HUDEP-2 (cell line): ENCODE results near the gene ZNF331.

ENCODE experiments used
- DNase-seq, 76 experiments: peaks; one replicate each; lab custom pipeline; 2025; ENCODE audit not compliant: unreplicated experiment in 76 of 76; lab: John Stamatoyannopoulos, UW

ZNF331 gene

DNA sequence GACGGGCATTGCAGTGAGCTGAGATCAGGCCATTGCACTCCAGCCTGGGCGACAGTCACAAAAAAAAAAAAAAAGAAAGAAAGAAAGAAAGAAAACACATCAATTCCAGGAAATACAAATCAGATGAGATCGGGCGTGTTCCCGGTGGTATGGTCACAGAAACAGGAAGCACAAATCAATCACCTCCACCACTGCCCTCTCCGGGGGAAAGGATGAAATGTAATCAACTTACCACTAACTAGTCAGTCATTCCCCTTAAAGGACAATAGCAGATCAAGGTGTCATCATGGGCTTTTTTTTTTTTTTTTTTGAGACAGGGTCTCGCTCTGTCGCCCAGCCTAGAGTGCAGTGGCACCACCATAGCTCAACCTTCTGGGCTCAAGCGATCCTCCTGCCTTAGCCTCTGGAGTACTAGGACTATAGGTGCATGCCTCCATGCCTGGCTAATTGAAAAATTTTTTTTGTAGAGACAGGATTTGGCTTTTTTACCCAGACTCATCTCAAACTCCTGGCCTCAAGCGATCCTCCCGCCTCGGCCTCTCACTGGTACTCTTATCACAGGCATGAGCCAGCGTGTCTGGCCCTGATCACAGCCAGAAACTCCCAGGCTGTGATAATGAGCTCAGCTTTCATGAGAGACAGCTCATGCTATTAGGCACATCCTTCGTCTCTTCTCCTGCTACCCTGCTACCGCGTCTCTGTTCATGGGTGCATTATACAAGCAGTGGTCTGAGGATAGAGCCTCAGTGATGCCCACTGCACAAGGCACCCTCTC, 87.0 kb downstream of the ZNF331 start:
- no peak for DNase-seq

DNA sequence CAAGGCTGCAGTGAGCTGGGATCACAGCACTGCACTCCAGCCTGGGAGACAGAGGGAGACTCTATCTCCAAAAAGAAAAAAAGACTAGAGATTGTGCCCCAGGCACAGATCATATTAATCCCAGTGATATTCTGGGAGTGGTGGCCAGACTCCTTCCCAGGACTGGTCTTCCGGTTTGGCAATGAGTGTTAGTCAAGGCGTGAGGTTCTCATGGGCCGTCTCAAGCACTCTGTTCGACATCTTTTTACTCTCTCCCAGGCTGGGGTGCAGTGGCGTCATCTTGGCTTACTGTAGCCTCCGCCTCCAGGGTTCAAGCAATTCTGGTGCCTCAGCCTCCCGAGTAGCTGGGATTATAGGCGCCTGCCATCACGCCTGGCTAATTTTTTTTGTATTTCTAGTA, 88.5 kb downstream of the ZNF331 start:
- no peak for DNase-seq

DNA sequence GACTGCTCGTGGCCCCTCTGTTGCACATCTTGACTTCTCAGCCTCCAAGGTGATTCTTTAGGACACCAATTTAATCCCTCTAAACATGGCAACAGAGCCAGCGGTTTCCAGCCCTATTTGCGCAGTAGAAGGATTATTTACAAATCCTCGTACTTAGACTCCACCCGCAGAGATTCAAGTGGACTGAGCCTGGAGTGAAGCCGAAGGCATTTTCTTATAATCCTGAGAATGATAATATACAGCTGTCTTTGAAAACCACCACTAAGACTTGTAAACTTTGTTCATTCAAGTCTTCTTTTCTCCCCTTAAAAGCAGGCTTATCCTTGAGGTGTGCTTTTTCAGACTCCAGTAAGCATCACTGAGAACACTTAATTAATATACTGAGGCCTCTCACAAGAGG, 89.0 kb downstream of the ZNF331 start:
- DNase-seq, result no peak
